ENCODE measurements around the gene SH3PXD2A. TPM values are rescaled to one million over a fixed set of nuclear protein-coding genes. Genes with fewer than 3 reads are reported as not detected.

The SH3PXD2A gene
- total and polyA plus RNA-seq, 10 of the 15 experiments (the other 5 are each of a cell fraction or from before 2014, with no cell fraction given): 0.63 to 14.0 (median 4.4) TPM

- TF ChIP-seq ZZZ3 (IDR thresholded peaks at IDR 0.05; ENCODE audit: control insufficient read depth, insufficient read length, low read depth) (no peak), HDAC6 (IDR thresholded peaks at IDR 0.05; ENCODE audit: unreplicated experiment) (no peak), HSF1 (IDR thresholded peaks at IDR 0.05; ENCODE audit: low read depth, low read length) (no peak), ZBTB4 (CRISPR knock-in tag; IDR thresholded peaks at IDR 0.05) (no peak)
Measured at GRCh38 chr10:103661198-103661950, 194.0 kb downstream of the SH3PXD2A start (continued).

Data from GM12878 (cell line).